ENCODE results near the gene CCSER2.
A peak's percentile ranks its signal among the peaks of the same experiment; 100 is the strongest.
"Not testable (repeated sequence)": the region's sequence is repeated elsewhere in the genome, so short reads cannot be mapped to it uniquely, and the experiment has no call there.

CCSER2 gene, protein sequence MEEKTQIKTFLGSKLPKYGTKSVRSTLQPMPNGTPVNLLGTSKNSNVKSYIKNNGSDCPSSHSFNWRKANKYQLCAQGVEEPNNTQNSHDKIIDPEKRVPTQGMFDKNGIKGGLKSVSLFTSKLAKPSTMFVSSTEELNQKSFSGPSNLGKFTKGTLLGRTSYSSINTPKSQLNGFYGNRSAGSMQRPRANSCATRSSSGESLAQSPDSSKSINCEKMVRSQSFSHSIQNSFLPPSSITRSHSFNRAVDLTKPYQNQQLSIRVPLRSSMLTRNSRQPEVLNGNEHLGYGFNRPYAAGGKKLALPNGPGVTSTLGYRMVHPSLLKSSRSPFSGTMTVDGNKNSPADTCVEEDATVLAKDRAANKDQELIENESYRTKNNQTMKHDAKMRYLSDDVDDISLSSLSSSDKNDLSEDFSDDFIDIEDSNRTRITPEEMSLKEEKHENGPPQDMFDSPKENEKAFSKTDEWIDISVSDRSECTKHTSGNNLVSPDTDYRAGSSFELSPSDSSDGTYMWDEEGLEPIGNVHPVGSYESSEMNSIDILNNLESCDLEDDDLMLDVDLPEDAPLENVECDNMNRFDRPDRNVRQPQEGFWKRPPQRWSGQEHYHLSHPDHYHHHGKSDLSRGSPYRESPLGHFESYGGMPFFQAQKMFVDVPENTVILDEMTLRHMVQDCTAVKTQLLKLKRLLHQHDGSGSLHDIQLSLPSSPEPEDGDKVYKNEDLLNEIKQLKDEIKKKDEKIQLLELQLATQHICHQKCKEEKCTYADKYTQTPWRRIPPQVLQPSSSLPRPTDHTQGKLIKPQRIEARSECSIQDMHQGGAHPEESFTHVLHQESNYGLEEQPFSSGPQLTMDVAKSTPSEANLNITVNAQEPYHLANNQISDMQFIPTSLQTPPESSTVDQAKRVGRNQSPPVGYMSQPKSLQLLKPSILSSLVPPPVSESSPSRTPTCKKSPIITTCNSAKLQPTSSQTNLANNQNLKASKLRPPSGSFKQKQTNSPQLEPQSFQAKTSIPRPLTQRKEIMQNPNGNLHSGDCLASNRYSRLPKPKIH

DNA sequence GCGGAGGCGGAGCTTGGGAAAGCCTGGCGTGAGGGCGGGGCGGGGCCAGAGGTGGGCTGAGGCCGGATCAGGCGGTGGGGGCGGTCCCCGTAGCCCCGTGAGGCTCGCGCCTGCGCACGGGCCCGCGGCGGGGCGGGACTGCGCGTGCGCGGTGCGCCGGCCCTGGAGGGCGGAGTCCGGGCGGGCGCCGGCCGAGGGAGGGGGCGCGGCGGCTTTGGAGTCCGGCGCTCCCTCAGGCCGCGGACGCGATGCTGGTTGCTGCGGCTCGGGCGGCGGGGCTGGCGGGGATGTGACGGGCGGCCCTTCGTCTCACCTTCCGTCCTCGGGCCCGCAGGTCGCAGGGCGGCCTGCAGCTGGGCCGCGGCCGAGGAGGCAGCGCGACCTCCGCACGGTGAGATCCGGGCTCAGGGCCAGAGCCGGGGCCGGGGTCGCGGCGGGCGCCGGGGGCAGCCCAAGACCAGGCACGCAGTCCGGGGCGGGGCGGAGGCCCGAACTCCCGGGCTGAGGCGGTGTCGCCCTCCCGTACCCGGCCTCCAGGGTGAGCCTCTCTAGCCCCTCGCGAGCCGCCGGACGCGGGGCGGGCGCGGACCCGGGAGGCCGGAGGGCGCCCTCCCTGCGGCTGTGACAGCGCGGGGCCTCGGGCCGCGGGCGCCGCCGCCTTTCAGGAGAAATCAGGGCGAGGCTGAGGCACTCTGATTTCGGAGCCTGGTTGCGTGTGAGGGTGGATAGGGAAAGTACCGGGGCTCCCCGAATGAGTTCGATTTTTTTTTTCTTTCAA lies at the start of gene CCSER2:
Gene CCSER2 (plus strand): TSS at position 172 of the 778 bp plus-strand sequence. CDS start 42,464 bp downstream, outside the sequence.
- DNase-seq = peak; percentile 95

DNA sequence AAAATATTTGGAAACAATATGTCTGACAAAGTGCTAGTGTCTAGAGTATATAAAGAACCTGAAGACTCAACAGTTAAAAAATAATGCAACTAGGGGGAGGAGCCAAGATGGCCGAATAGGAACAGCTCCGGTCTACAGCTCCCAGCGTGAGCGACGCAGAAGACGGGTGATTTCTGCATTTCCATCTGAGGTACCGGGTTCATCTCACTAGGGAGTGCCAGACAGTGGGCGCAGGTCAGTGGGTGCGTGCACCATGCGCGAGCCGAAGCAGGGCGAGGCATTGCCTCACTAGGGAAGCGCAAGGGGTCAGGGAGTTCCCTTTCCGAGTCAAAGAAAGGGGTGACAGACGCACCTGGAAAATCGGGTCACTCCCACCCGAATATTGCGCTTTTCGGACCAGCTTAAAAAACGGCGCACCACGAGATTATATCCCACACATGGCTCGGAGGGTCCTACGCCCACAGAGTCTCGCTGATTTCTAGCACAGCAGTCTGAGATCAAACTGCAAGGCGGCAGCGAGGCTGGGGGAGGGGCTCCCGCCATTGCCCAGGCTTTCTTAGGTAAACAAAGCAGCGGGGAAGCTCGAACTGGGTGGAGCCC lies 48.4 kb upstream of the CCSER2 start:
- not testable (repeated sequence) for DNase-seq

DNA sequence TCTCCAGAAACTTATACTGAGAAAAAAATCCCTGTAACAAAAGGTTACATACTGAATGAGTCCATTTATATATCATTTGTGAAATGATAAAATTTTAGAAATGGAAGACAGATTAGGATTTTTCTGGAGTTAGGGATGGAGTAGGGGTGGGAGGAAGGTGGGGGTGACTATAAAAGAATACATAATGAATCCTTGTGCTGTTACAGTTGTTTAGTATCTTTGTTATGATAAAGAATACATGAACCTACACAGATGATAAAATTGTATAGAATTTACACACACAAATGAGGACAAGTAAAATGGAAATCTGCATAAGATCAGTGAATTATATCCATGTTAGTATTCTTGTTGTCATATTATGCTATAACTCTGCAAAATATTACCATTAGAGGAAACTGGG lies 41.7 kb upstream of the CCSER2 start:
- DNase-seq = no peak

DNA sequence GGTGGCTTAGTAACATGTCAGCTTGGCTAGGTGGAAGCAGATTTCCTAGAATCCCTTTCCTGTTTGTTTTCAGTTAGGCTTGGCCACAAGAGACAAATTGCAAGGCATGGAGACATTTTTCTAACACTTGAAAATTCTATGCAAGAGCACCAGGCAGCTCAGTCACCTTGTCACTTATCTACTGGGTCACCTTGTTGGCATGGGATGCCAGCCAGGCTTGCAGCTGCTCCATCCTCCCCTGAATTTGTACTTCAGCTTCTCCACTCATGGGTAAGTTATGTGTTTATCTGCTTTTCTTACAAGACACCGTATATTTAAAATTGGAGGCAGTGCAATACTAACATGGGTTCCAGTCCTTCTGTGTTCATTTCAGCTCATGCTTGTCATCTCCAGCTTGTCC lies 40.2 kb upstream of the CCSER2 start:
- no peak for DNase-seq

DNA sequence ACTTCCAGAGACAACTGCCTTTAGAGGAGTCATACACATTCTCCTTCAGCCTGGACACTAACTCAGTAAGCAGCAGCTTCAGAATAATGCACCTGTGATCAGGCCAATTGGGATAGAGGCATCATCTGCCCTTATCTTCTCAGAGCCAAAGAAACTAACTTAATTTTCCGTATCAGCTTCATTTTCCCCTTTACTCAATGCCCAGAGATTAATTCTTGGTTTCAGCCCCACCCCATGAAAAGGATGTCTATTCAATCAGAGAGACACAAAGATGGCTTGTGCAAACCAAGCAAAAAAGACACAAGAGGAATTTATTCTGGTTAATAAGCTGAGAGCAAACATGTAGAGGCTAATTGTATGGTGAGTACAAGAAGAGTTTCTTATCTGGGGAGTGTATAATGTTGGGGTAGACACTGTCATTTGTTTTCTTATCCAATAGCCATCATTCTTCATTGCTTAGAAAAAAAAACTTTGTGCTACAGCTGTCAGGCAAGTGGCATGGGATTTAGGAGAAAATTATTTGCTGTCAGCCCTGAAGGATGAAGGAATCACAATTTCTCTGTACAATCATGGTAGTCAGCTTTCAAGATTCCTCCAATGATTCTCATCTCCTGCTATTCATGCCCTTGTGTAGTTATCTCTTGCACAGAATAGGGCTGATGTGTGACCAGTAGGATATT lies 38.7 kb upstream of the CCSER2 start:
- no peak for DNase-seq

DNA sequence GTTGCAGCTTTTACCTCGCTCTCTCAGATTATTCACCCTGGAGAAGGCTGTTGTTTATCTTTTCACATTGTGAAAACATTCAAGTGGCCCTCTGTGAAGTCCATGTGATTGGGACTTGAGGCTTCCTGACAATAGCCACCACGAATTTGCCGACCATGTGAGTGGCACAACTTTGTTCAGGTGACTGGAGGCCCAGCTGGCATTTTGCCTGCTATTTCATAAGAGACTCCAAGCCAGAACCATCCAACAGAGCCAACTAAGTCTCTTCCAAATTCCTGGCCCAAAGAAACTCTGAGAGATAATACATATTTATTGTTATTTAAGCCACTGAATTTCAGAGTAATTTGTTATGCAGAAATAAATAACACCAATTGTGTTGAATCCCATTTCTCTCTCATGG lies 38.2 kb upstream of the CCSER2 start:
- no peak for DNase-seq

DNA sequence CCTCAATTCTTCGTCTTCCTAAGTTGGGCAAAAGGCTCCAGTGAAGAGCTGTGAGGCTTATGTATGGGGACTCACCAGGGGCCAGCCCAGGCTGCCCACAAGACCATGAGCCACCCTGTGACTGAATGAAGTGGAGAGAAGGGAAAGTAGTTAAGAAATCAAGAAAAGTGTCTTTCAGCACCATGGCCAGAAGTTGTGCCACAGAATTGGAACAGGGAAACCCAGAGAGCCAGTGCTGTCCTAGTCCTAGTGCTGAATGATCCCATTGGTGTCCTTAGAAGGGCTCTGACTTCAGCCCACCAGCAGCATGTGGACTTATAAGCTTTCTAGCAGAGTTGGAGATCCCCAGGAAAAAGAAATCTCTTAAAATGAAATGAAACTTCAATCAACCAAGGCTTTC lies 37.0 kb upstream of the CCSER2 start:
- DNase-seq = no peak

DNA sequence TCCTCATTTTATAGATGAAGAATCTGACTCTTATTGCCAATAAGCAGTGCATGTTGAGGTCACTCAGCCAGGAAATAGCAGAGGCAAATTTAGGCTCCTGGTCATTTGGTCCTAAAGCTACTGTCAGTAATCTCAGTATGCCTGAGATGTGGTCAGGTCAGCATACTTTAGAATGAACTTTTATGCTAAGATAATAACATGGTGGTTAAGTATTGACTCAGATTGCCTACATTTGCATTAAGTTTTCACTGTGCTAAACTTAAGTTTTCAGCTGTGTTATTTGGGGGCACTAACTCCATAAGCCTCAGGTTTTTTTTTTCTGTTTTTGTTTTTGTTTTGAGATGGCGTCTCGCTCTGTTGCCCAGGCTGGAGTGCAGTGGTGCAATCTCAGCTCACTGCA lies 35.9 kb upstream of the CCSER2 start:
- no peak for DNase-seq

DNA sequence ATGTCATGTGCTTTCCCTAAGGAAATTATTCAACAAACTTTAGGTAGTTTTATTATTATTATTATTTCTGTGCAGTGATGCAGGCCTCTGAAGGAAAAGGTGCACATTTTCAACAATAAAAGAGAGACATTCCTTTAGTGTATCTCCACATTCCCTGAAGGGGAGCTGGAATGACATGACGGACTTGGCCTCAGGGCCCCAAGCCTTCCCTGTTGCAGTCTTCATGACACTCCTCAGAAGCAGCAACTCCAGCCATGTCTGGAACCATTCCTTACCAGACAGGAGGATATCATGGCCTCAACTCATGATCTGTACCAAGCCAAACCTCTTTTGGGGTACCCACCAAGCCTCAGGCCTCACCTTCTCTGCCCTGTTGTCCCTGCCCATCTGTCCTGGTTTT lies 35.2 kb upstream of the CCSER2 start:
- DNase-seq = no peak

DNA sequence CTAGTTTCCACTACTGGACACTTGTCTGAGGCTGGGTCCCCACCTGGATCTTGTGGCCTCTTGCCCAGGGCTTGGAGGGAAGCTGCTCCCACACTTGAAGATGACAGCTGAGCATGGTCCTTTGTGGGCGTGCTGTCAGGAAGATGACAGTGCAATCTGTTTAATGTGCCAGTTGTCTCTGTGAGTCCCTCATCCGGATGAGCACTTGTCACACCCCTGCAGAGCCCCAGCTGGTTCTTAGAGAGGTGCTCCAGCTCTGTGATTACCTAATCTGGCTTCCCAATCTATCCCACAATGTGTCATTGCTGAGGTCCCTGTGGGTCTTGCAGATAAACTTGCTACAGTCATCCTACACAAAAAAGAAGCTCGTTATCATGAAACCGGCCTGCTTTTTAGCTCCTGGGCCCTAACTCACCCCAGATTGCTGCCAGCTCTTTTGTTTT lies 34.8 kb upstream of the CCSER2 start:
- no peak for DNase-seq

DNA sequence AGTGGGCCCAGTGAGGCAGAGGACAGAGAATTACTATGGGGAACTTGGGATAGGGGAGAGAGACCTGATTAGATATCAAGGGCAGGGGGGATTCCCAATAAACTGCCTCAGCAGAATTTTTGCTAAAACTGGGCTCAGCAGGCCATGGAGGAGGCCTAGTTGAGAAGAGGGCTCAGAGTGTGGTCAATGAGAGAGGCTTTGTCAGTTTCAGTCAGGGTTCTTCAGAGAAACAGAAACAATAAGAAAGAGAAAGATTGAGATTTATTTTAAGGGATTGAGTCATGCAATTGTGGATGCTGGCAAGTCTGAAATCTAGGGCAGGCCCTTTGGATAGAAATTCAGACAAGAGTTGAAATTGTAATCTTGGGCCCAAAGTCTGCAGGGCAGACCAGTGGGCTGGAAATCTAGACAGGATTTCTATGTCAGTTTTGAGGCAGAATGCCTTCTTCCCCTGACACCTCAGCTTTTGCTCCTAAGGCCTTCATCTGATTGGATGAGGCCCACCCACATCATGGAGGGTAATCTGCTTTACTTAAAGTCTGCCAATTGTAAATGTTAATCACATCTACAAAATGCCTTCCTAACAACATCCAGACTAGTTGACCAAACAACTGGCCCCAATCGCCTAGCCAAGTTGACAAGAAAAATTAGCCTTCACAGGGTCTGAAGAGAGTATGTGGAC lies 33.5 kb upstream of the CCSER2 start:
- DNase-seq = no peak

DNA sequence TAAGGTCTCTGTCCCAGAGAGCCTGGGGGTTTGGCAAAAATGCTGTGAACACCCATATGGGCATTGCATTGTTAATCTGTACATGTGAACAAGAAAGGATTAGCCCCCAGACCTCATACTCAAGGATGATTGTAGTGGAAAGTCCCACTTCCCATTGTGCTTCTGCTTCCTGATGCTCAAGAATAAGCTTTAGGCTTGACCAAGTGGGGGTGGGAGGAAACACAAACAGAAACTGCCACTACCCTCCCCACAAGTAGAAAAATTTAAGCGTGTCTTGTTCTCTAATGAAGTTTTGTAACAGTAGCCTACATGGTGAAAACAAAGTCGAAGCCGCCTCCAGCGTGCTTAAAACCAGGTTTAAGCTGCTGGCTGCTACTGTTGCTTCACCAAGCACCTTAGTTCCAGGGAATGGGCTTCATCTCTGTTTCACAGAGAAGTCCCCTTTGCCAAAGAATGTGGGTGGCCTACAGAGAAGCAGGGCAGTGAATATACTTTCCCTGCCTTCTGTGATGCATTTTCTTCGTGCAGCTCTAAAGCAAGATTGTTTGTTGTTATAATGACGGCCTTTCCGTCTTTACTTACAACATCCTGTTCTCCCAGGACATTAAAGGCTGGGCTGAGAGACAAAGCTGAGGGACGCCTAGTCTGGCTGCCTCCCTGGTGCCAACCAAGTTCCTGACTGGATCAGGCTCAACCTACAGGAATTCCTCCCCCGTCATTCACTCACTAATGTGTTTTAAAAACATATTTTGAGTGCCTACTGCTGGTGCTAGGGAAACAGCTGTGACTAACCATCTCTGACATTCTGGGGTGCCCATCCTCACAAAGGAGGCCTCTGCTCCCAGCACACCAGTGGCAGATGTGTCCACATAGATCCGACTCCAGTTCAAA lies 32.1 kb upstream of the CCSER2 start:
- DNase-seq = no peak

DNA sequence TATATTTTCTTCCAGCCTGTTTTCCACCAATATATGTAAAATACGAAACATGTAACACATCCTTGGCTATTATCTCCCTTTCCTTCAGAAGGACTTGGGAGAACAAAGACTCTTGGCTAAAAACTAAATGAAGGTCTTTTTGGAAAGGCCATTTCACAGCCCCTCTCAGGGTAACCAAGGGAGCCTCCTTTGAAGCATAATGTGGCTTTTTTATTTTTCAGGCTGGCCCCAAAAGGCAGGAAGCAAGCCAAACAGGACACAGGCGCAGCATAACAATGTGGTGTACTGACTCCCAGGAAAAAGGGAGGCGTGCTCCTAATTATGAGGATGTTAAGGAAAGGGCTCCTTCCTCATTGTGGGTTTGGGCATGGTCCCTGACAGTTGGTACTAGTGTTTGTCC lies 30.3 kb upstream of the CCSER2 start:
- no peak for DNase-seq

DNA sequence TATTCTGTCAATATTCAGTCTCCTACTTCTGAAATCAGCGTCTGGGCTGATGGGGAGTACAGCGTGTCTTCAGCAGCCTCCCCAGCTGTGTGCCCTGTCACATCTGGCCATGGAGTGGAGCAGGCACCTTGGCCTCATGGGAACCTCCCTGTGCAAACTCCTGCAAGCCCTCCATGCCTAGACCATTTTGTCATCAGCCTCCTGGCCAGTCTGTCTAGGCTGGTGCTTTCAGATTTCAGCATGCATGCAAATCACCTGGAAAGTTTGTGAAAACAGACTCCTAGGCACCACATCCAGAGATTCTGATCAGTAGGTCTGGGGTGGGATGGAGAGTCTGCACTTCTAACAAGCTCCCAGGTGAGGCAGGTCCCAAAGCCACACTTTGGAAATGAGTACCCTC lies 26.2 kb upstream of the CCSER2 start:
- DNase-seq = no peak

DNA sequence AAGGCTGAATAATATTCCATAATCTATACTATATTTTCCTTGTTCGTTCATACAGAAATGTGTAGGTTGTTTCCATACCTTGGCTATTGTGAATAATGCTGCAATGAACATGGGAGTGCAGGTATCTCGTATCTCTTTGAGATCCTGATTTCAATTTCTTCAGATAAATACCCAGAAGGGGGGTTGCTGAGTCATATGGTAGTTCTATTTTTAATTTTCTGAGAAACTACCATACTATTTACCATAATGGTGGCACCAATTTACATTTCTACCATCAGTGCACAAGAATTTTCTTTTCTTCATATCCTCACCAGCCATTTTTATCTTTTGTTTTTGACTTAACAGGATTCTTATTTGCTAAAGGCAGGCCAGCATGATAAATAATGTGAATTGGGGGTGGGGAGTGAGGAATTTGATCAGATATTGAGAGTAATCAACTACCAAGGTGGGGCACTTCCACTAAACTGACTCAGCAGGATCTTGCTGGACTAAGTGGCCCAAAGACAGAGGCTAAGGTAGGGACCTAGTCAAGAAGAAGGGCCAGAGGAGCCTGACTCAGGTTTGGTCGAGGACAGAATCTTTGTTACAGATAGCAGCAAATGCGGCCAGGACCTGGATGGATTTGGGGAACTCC lies 21.5 kb upstream of the CCSER2 start:
- no peak for DNase-seq

DNA sequence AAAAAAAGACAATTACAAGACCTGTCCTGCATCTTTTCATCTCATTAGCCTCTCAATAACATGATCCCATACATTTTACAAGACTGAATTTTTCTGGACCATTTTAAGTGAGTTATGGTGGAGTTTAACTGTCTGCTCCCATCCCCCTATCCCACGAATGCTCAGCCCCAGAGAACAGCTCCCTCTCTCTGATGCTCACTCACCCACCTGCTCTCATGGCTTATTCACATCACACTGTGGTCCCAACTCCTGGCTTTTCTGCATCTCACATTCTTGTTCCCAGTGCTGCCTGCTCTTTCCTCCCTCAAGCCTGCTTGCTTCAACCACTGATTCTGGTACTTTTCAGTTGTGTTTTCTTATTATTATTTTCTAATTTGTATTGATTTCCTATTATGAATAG lies 20.4 kb upstream of the CCSER2 start:
- no peak for DNase-seq

DNA sequence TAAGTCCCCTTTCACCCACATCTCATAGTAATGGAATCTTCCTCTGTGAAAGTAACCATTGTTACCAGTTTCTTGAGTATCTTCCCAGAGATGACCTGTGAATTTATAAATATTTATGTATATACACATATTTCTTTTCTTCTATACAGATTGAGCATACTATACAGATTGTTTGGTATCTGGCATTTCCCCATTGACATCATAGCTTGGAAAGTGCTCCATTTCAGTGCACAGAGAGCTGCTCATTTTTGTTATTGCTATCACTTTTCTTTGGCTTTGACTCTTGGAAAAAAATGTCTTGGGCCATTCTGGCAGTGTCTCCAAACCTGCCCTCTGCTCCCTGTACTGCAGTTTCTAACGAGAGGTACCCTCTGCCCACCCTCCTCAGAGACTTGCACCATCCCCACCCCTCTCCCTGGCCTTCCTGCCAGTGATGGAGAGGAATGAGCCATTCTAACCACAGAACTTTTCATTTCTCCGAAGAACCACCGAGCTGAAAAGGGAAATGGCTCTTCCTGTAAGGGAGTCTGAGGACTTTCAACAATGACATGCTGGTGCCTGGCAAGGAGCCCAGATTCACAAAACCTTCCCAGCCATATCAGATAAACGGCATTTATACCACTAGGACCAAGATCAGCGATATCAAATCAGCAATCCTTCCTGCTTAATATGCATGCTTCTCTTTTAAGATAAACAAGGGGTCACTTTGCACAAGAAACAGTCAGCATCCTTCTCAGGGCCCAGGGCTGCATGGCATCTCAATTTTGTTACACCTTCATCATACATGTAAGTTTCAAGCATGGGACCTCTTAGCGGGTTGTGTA lies 19.7 kb upstream of the CCSER2 start:
- DNase-seq = peak; percentile 36

DNA sequence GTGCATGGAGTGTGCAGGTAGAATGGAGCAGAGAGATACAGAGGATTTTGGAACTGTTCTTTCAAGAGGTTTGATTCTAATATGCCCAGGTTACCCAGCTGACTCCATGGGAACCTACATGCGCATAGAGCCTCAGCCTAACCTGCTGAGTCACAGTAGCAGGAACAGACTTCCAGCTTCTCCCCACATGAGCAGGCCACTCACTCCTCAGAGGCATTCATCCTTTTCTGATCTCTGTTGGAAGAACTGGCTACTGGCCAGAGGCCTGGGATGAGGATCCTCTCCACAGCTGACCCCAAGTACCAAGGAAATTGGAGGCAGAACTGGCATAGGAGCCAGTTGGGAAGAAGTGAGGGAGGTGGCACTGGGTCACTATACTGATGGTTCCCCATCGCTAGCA lies 17.9 kb upstream of the CCSER2 start:
- no peak for DNase-seq

DNA sequence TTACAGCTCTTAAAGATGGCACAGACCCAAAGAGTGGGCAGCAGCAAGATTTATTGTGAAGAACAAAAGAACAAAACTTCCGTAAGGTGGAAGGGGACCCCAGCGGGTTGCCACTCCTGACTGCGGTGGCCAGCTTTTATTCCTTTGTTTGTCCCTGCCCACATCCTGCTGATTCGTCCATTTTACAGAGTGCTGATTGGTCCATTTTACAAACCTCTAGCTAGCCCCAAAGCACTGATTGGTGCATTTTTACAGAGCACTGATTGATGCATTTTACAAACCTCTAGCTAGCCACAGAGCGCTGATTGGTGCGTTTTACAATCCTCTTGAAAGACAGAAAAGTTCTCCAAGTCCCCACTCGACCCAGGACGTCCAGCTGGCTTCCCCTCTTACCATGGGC lies 16.8 kb upstream of the CCSER2 start:
- no peak for DNase-seq

All from stimulated activated CD4-positive, alpha-beta T cell treated with anti-CD3 and anti-CD28 coated beads, Interleukin-12 subunit alpha, Interleukin-12 subunit beta, amount 100 ng/mL, for 4 hours (primary cell).